Activated T-helper 1 cell treated with anti-CD3 and anti-CD28 coated beads, Interleukin-2, amount 50 U/mL, for 16 hours (primary cell): ENCODE results near the gene HGF.
"Not testable (repeated sequence)": the region's sequence is repeated elsewhere in the genome, so short reads cannot be mapped to it uniquely, and the experiment has no call there.

Experiments used
- DNase-seq, 2 donors: peaks; one replicate each; pipeline ENCODE4 v3.0.0-alpha.2; 2020; ENCODE audit warnings: low read depth in 1 of 2, low spot score in 1 of 2

HGF gene

DNA sequence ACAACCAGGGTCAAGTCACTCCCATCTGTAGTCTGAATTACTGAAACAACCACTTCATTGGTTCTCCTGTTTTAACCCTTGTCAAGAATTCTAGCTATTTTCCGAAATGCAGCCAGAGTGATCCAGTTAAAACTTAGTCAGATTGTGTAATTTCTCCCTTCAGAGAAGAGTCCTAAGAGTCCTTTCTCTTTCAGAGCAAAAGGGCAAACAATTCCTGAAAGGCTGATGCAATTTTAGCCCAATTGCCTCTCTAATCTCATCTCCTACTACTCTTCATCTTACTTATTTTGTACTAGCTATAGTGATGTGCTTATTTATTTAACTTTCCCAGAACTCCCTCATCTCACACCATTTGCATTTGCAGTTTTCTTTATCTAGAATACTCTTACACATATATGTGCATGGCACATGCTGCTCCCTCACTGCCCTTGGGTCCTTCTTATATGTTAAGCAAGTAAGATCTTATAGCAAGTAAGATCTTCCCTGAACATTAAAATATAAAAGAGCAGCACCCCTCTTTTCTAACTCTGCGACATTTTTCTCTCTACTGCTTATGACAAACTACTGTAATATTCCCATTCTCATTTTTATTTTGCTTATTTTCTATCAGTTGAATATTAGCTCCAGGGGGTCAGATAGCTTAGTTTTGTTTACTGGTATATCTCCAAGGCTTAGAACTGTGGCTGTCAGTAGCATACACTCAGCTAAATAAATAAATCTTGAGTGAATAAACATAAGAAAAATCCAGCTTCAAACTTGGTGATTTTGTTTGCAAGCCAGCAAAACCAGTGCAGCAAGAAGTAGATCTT lies 44.6 kb downstream of the HGF start:
- no peak for DNase-seq

DNA sequence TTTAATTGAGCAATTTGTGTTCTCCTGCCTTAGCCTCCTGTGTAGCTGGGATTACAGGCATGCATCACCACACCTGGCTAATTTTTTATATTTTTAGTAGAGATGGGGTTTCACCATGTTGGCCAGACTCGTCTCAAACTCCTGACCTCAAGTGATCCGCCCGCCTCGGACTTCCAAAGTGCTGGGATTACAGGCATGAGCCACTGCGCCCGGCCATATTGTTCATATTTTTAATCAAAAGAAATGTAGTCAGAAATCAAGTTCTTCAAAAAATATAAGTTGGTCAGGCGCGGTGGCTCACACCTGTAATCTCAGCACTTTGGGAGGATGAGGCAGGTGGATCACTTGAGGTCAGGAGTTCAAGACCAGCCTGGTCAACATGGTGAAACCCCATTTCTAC lies 47.6 kb downstream of the HGF start:
- not testable (repeated sequence) for DNase-seq

- DNase-seq: no peak
Measured at GRCh38 chr7:81721437-81721836, 48.4 kb downstream of the HGF start.

- DNase-seq: no peak
Measured at GRCh38 chr7:81719865-81720264, 50.0 kb downstream of the HGF start.

- DNase-seq: no peak
Measured at GRCh38 chr7:81715984-81716588, 53.8 kb downstream of the HGF start.

DNA sequence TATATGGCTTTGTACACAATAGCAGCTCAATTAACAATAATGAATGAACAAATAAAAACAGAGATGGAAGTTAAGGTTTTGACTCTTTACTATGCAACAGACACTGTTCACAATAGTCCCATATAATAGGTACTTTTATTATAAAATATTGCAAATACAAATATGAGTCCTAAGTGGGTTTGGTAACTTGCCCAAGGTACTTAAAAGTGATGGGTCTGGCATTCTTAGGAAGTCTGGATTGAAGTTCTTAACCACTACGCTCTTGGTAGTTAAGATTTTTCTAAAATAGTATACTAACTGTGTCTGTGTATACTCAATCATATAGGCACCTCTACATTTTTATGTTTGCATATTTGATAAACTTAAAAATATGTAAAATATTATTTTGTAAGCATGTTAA lies 55.5 kb downstream of the HGF start:
- no peak for DNase-seq

DNA sequence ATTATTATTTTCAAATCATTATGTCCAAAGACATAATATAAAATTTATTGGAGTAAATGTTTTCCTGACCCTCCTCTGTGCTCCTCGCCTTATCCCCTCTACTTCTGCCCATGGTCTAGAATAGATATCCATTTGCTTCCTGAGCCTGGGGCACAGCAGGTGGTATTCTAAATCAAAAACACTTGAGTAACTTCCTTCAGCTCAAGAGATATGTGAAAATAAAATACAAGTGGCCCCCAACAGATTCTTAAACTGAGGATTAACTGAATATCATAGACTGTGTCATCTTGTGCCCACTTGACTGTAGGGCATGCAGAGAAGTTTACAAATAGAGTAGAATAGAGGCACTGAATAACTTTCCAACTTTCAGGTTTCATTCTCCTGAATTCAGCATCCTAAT lies 59.1 kb downstream of the HGF start:
- no peak for DNase-seq

DNA sequence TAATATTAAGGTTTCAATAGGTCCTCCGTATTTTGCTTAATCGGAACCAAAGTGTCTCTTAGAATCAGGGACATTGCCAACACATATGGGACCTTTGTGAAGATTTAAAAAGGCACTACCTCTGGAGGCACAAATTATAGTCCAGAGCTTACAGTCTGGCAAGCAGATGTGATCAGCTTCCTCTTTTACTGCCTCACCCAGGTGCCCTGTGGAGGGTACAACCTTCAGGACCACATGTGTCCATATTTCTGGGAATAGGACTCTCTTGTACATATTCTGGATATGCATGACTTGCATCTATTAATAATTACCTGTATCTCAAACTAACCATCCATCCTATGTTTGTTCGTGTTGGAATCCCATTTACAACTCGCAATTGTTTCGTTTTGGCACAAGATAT lies 60.0 kb downstream of the HGF start:
- DNase-seq: no peak

- no peak for DNase-seq
Measured at GRCh38 chr7:81707966-81708365, 61.9 kb downstream of the HGF start.

DNA sequence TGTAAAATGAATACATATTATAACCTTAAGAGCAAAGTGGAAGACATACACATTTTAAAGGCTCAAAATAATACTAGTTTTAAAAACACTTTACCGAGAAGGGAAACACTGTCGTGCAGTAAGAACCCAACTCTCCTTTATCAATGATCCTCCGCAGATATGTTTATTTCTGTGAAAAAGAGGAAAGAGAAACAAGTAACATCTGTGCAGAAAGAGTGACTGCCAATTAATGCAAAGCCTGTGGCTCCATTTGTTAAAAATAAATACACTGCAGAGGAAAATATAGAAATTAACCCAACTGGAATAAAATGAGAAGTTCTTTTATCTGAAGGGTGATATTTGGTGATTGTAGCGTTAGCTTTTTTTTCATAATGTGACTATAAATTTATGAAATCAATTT lies 62.7 kb downstream of the HGF start:
- no peak for DNase-seq

GRCh38 chr7:81705206-81705605 lies 64.6 kb downstream of the HGF start:
- no peak for DNase-seq

DNA sequence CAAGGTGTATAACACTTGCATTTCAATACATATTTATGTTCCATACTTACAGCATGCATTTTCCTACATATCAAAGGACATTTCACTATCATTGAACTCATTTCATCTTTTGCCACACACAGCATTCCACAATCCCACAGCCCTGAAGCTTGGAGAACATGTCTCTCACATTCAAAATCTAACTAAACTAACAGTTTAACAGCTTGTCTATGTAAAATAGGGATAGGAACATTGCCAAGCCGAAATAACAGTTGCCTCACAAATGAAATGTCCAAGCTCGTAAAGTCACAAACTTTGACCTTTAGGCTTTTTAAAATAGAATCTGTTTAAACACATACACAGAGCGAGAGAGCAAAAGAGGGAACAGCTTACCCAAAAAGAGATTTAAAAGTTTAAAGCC lies 65.3 kb downstream of the HGF start:
- no peak for DNase-seq

GRCh38 chr7:81698965-81699364 lies 70.9 kb downstream of the HGF start:
- no peak for DNase-seq

DNA sequence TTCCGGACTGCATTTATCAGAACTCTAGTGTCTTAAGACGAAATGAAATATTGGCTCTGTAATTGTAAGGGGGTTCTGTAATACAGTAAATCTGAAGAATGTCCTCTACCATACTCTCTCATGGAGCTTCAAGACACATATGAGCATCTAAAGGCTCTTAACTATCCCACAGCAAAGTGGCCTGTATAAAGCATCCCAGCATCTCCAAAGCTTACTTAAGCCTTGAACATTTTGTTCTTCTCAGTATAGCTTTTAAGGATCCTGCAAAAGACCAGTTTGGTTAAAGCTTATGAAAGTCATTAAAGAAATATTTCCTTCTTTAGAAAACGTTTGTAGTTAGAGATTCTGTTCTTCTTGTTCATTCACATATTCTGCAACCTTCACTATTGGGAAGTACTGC lies 75.1 kb downstream of the HGF start:
- DNase-seq: no peak

- DNase-seq: no peak
Measured at GRCh38 chr7:81693894-81694293, 76.0 kb downstream of the HGF start.

- DNase-seq: no peak
Measured at GRCh38 chr7:81693080-81693479, 76.8 kb downstream of the HGF start.

DNA sequence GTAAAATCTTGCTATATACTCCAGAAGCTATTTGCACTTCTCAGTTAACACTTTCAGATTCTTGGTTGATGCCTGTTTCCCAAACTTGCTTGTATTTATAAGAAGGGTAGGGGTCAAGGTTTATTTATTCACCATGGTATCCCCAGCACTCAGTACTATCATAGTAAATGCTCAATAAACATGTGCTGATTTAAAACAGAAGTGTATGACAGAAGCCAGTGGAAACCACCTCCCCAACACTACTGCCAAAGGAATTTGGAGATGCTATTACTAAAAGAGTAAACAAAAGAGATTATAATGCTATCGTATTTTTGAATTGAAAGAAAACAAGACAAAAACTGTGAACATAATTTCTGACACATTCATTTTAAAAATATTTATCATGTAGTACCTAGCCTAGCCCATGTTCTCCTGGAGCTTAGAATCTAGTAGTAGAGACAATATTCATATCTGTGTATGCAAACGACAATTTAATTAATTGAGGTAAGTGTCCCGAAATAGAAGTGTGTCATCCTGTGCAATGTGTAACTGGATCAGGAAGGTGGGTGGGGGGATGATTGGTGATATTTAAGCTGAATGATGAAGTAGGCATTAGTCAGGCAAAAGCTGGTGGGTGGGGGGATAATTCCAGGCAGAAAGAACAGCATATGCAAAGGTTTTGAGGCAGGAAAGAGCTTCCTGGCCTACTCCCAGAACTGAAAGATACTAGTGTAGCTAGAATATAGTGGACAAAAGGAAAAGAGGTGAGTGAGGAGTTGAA lies 77.5 kb downstream of the HGF start:
- no peak for DNase-seq

DNA sequence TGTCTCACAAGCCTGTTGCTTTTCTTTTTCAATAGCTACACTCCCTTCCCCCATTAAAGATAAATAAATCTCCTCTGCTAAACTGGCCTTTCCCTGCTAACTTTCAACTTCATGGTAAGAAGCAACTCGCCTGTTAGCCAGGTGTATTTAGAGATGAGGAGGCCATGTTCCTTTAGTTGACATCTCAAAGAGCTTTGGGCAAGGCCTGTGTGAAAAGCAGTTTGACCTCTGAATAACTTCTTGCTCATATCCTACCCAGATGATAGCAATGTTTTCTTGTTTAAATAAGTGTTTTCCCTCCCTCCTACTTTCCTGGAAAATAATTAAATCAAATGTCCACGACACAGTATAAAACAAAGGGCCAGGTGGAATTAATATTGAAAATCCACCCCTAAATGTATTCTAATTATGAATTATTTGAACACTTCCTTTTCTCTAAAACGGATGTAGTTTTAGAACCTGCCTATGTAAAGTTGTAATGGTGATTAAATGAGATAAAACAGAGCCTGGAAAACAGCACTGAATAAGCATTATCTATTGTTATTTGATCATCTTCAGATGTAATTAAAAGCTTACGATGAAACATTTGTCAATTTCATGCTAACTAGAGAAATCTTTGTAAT lies 78.5 kb downstream of the HGF start:
- no peak for DNase-seq

- DNase-seq: no peak
Measured at GRCh38 chr7:81690688-81691087, 79.2 kb downstream of the HGF start.

GRCh38 chr7:81690251-81690650 lies 79.6 kb downstream of the HGF start:
- no peak for DNase-seq

DNA sequence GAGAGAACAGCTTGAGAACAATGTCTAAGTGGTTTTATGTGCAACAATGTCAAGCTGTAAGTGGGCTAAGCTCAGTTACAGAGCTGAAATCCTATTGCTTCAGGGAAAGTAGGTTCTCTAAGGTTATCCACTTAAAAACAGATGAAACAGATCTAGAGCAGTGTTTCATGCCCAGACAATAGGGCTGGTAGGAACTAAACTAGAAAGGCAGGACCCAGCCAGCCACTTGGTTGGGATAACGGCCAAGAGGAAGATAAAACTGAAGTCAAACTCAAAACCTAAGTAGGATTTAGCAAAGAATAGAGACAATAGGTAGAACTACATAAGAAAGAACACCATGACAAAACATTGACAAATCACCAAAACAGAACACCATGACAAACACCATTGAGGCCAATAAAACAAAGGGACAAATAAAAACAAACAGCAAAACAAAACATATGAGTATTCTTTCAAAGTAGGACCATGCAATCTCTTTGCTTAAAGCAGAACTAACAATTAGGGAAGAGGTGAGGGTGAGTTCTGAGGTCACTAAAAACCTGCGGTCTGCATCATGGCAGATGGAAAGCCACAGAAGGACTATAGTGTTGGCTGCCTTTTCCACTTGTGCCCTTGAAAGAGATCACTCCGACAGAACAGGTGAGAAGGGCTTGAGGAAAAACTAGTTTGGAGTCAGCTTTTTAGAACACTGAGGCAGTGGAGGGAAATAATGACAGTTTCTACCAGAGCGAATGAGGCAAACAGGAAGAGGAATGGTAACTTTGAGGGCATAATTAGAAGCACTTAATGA lies 81.0 kb downstream of the HGF start:
- DNase-seq: no peak
